Esophagus muscularis mucosa (tissue), 3 donors: ENCODE results near the gene RANBP6.

Experiments used
- POLR2AphosphoS5 ChIP-seq, 2 donors: sonication (generic); formaldehyde crosslinking; IDR thresholded peaks; one replicate each; pipeline ENCODE4 v1.6.1; 2017; ENCODE audit warnings: antibody characterized with exemption in 2 of 2
- TF ChIP-seq, protein P1 (sequence below), 3 experiments: fragments of 200-600 bp in 2 of 3; fragments of 450-650 bp in 1 of 3; sonication (generic) in 2 of 3; IDR thresholded peaks; one replicate each; pipeline ENCODE4 v1.5.1; 2017 to 2019; ENCODE audit warnings: antibody characterized with exemption in 3 of 3, mild to moderate bottlenecking in 2 of 3, moderate library complexity in 1 of 3

DNA sequence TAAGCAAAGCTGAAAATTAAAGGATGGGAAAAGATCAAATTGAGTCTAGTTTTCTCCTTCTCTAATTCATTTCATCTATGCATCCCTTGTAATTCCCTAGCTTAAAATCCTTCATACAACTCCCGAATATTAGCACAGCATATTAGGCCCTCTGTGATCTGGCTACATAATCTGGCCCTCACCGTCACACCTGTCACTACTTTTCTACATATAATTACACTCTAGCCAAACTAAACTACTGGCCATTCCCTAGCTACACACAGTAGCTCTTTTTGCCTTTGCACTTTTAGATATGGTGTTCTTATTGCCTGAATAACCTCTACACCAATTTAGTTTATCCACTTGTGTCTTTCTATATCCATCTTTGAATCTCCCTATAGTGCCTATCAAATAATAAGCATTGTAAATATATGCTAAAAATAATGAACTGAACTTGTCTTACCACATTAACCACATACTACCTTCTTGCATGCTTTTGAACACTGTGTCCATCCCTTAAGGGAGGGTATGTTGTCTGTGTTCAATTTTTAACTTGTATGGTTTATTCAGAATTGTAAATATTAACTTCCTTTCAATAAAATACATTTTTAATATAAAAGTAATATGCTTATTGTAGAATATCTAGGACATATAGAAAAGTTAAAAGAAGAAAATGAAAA, 15.9 kb downstream of the RANBP6 start:
- TF ChIP-seq, protein P1, sequence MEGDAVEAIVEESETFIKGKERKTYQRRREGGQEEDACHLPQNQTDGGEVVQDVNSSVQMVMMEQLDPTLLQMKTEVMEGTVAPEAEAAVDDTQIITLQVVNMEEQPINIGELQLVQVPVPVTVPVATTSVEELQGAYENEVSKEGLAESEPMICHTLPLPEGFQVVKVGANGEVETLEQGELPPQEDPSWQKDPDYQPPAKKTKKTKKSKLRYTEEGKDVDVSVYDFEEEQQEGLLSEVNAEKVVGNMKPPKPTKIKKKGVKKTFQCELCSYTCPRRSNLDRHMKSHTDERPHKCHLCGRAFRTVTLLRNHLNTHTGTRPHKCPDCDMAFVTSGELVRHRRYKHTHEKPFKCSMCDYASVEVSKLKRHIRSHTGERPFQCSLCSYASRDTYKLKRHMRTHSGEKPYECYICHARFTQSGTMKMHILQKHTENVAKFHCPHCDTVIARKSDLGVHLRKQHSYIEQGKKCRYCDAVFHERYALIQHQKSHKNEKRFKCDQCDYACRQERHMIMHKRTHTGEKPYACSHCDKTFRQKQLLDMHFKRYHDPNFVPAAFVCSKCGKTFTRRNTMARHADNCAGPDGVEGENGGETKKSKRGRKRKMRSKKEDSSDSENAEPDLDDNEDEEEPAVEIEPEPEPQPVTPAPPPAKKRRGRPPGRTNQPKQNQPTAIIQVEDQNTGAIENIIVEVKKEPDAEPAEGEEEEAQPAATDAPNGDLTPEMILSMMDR (IDR thresholded peaks at IDR 0.05), result no peak
- no peak for TF ChIP-seq POLR2AphosphoS5 (IDR thresholded peaks at IDR 0.05)
